Muscle of leg (tissue), 16 donors: ENCODE results near the gene NBL1. TPM values are rescaled to one million over a fixed set of nuclear protein-coding genes. Genes with fewer than 3 reads are reported as not detected.
A peak's percentile ranks its signal among the peaks of the same experiment; 100 is the strongest.

Experiments
- DNase-seq: peaks from one replicate; pipeline ENCODE4 v3.0.0; 2013
- H3K27ac ChIP-seq: one replicate; pipeline ENCODE4 v1.5.1; 2013; ENCODE audit warnings: mild to moderate bottlenecking, low read length, control low read depth
- H3K27me3 ChIP-seq: one replicate; pipeline ENCODE4 v1.6.1; 2013; ENCODE audit warnings: low read length; ENCODE audit not compliant: control insufficient read depth, insufficient read depth
- H3K36me3 ChIP-seq: one replicate; pipeline ENCODE4 v1.6.1; 2013; ENCODE audit warnings: low read length; ENCODE audit not compliant: control insufficient read depth, insufficient read depth
- H3K4me1 ChIP-seq: one replicate; pipeline ENCODE4 v1.6.1; 2013; ENCODE audit warnings: low read length; ENCODE audit not compliant: control insufficient read depth, insufficient read depth
- H3K4me3 ChIP-seq: one replicate; pipeline ENCODE4 v1.5.1; 2013; ENCODE audit warnings: low read length, control low read depth
- H3K9me3 ChIP-seq: replicated peaks from 2 replicates; pipeline ENCODE4 v1.6.1; 2013; ENCODE audit warnings: low read depth, low read length; ENCODE audit not compliant: control insufficient read depth
- whole genome bisulfite sequencing: methylation state at CpG from one replicate; pipeline ENCODE4 v1.1.5; 2013; ENCODE audit warnings: missing lambda C conversion rate; ENCODE audit not compliant: insufficient coverage; 5-methylcytosine and 5-hydroxymethylcytosine counted together
- long read RNA-seq, 11 donors: transcript quantifications; one replicate each; lab custom pipeline, GENCODE V29; 2026
- polyA plus RNA-seq, 8 donors: library from polyadenylated mRNA; unstranded; fragments of 120-200 nt; gene quantifications; one replicate each; pipeline versions ENCODE4 v1.2.1 to v1.2.3, GENCODE V29; 2013; ENCODE audit warnings: inconsistent platforms in 1 of 8, low replicate concordance in 1 of 8; ENCODE audit not compliant: insufficient read length in 8 of 8, insufficient read depth in 1 of 8
- total RNA-seq: library from RNA; stranded (reverse); fragments of 120-200 nt; gene quantifications from one replicate; pipeline ENCODE4 v1.2.4, GENCODE V29; 2013

NBL1 gene
- 42.4 TPM for total RNA-seq
- polyA plus RNA-seq, result 10 to 100 TPM; 23.8 to 60.6 (median 42.7) TPM
- long read RNA-seq, donor 1, partial matches to known transcripts, result 0 of 3 reads
- long read RNA-seq, donor 1, other reads (novel, unspliced or antisense), result 0 of 3 reads
- long read RNA-seq, donor 2, partial matches to known transcripts, result 0 of 1 reads
- long read RNA-seq, donor 2, other reads (novel, unspliced or antisense), result 0 of 1 reads
- long read RNA-seq, donor 3, transcript NBL1-202 (4 exons, 2,172 nt), result major isoform, 10 of 10 reads
- long read RNA-seq, donor 3, partial matches to known transcripts, result 0 of 10 reads
- long read RNA-seq, donor 3, other reads (novel, unspliced or antisense), result 0 of 10 reads
- long read RNA-seq, donor 4, transcript NBL1-202 (4 exons, 2,172 nt), result major isoform, 11 of 11 reads
- long read RNA-seq, donor 4, partial matches to known transcripts, result 0 of 11 reads
- long read RNA-seq, donor 4, other reads (novel, unspliced or antisense), result 0 of 11 reads
- long read RNA-seq, donor 5, transcript NBL1-202 (4 exons, 2,172 nt), result major isoform, 17 of 24 reads
- long read RNA-seq, donor 5, partial matches to known transcripts, result 6 of 24 reads
- long read RNA-seq, donor 5, other reads (novel, unspliced or antisense), result 0 of 24 reads
- long read RNA-seq, donor 6, transcript NBL1-202 (4 exons, 2,172 nt), result major isoform, 31 of 31 reads
- long read RNA-seq, donor 6, partial matches to known transcripts, result 0 of 31 reads
- long read RNA-seq, donor 6, other reads (novel, unspliced or antisense), result 0 of 31 reads
- long read RNA-seq, donor 7, transcript NBL1-202 (4 exons, 2,172 nt), result major isoform, 15 of 15 reads
- long read RNA-seq, donor 7, partial matches to known transcripts, result 0 of 15 reads
- long read RNA-seq, donor 7, other reads (novel, unspliced or antisense), result 0 of 15 reads
- long read RNA-seq, donor 8, transcript NBL1-202 (4 exons, 2,172 nt), result major isoform, 6 of 6 reads
- long read RNA-seq, donor 8, partial matches to known transcripts, result 0 of 6 reads
- long read RNA-seq, donor 8, other reads (novel, unspliced or antisense), result 0 of 6 reads
- long read RNA-seq, donor 9, transcript NBL1-202 (4 exons, 2,172 nt), result major isoform, 5 of 5 reads
- long read RNA-seq, donor 9, partial matches to known transcripts, result 0 of 5 reads
- long read RNA-seq, donor 9, other reads (novel, unspliced or antisense), result 0 of 5 reads
- long read RNA-seq, donor 10, transcript NBL1-202 (4 exons, 2,172 nt), result major isoform, 8 of 8 reads
- long read RNA-seq, donor 10, partial matches to known transcripts, result 0 of 8 reads
- long read RNA-seq, donor 10, other reads (novel, unspliced or antisense), result 0 of 8 reads
- long read RNA-seq, donor 11, partial matches to known transcripts, result 0 of 4 reads
- long read RNA-seq, donor 11, other reads (novel, unspliced or antisense), result 0 of 4 reads

- Histone ChIP-seq H3K4me1 (peaks cover 32% of the 10 kb centered on the region), H3K9me3 (no peaks in the 10 kb centered on the region), H3K27ac (peak within 1 kb of the TSS; percentile 71), H3K4me3 (peak within 1 kb of the TSS; percentile 70), H3K36me3 (no peaks in the 10 kb centered on the region), H3K27me3 (peaks cover 14% of the 10 kb centered on the region)
- peak; percentile 91 for DNase-seq
- 2% methylated on average over 90 of the region's 90 CpGs for WGBS
These were observed at the start of gene NBL1 for GRCh38 chr1:19643602-19644394. Gene NBL1, plus strand, starts transcription at chr1:19644311. Its CDS starts 10,720 bp downstream, at chr1:19655031.

- DNase-seq, result peak; percentile 71
- Histone ChIP-seq H3K27ac (peak overlapping the region; percentile 95), H3K4me1 (peaks cover 11% of the 10 kb centered on the region), H3K27me3 (peaks cover 2% of the 10 kb centered on the region), H3K36me3 (peaks cover 6% of the 10 kb centered on the region), H3K4me3 (peak overlapping the region; percentile 84), H3K9me3 (no peaks in the 10 kb centered on the region)
- 7% methylated on average over 11 of the region's 11 CpGs for WGBS
These were observed 47.9 kb upstream of the NBL1 start for GRCh38 chr1:19596065-19596713.

GRCh38 chr1:19596714-19597495, 47.2 kb upstream of the NBL1 start:
- H3K4me1 ChIP-seq, result peaks cover 11% of the 10 kb centered on the region
- 1% methylated on average over 61 of the region's 65 CpGs for WGBS
- no peaks in the 10 kb centered on the region for H3K9me3 ChIP-seq
- peaks cover 6% of the 10 kb centered on the region for H3K36me3 ChIP-seq
- no peaks in the 10 kb centered on the region for H3K27me3 ChIP-seq
- peak overlapping the region; percentile 95 for H3K27ac ChIP-seq
- DNase-seq, result peak; percentile 99
- H3K4me3 ChIP-seq, result peak overlapping the region; percentile 84

GRCh38 chr1:19597496-19598309, 46.4 kb upstream of the NBL1 start:
- Histone ChIP-seq H3K4me1 (peaks cover 11% of the 10 kb centered on the region), H3K4me3 (peak overlapping the region; percentile 84), H3K27ac (peak overlapping the region; percentile 95), H3K36me3 (peaks cover 6% of the 10 kb centered on the region), H3K9me3 (no peaks in the 10 kb centered on the region), H3K27me3 (no peaks in the 10 kb centered on the region)
- DNase-seq, result peak; percentile 76
- WGBS, result 1% methylated on average over 15 of the region's 18 CpGs

- no peak overlapping the region for H3K4me3 ChIP-seq
- WGBS, result no CpG with 5 or more reads among the region's 3 CpGs
- no peaks in the 10 kb centered on the region for H3K27me3 ChIP-seq
- DNase-seq, result no peak
- peaks cover 6% of the 10 kb centered on the region for H3K36me3 ChIP-seq
- no peak overlapping the region for H3K27ac ChIP-seq
- H3K4me1 ChIP-seq, result peaks cover 11% of the 10 kb centered on the region
- H3K9me3 ChIP-seq, result no peaks in the 10 kb centered on the region
These were observed 44.3 kb upstream of the NBL1 start for GRCh38 chr1:19599810-19600209.

- no peak overlapping the region for H3K27ac ChIP-seq
- WGBS, result no CpG with 5 or more reads among the region's 4 CpGs
- no peaks in the 10 kb centered on the region for H3K27me3 ChIP-seq
- H3K36me3 ChIP-seq, result peaks cover 6% of the 10 kb centered on the region
- peaks cover 5% of the 10 kb centered on the region for H3K4me1 ChIP-seq
- DNase-seq, result no peak
- H3K9me3 ChIP-seq, result no peaks in the 10 kb centered on the region
- no peak overlapping the region for H3K4me3 ChIP-seq
These were observed 41.6 kb upstream of the NBL1 start for GRCh38 chr1:19602486-19602885.

- Histone ChIP-seq H3K4me1 (no peaks in the 10 kb centered on the region), H3K4me3 (no peak overlapping the region), H3K36me3 (peaks cover 2% of the 10 kb centered on the region), H3K27ac (no peak overlapping the region), H3K27me3 (no peaks in the 10 kb centered on the region), H3K9me3 (no peaks in the 10 kb centered on the region)
- WGBS, result 88% methylated on average over 1 of the region's 1 CpG
- DNase-seq, result no peak
These were observed 38.1 kb upstream of the NBL1 start for GRCh38 chr1:19605967-19606366.
